Esophagus squamous epithelium (tissue), 4 donors: ENCODE results near the gene ABCG4.

ENCODE experiments used
- CTCF ChIP-seq, 6 experiments: fragments of 450-650 bp in 4 of 6; fragments of 200-600 bp in 2 of 6; sonication (generic) in 2 of 6; IDR thresholded peaks; one replicate each; pipeline ENCODE4 v1.5.1; 2016 to 2019; ENCODE audit warnings: antibody characterized with exemption in 6 of 6, mild to moderate bottlenecking in 4 of 6, moderate library complexity in 4 of 6
- POLR2A ChIP-seq, 4 donors: fragments of 450-650 bp; IDR thresholded peaks; one replicate each; pipeline ENCODE4 v1.6.1; 2017; ENCODE audit warnings: antibody characterized with exemption in 4 of 4, mild to moderate bottlenecking in 4 of 4, moderate library complexity in 3 of 4

- peak in 1 of 6 experiments; percentile 6 for TF ChIP-seq CTCF (IDR thresholded peaks at IDR 0.05)
- peak in 1 of 4 donors; percentile 27 for TF ChIP-seq POLR2A (IDR thresholded peaks at IDR 0.05)
Measured at GRCh38 chr11:119167933-119168332, 19.1 kb downstream of the ABCG4 start.
